Measurements from ENCODE around the gene ITGA4. TPM values are rescaled to one million over a fixed set of nuclear protein-coding genes. Genes with fewer than 3 reads are reported as not detected.

The ITGA4 gene
- total and polyA plus RNA-seq, 2 donors (not counting 3 experiments of a cell fraction or from before 2014, with no cell fraction given): 1.5 to 2.8 TPM

DNA sequence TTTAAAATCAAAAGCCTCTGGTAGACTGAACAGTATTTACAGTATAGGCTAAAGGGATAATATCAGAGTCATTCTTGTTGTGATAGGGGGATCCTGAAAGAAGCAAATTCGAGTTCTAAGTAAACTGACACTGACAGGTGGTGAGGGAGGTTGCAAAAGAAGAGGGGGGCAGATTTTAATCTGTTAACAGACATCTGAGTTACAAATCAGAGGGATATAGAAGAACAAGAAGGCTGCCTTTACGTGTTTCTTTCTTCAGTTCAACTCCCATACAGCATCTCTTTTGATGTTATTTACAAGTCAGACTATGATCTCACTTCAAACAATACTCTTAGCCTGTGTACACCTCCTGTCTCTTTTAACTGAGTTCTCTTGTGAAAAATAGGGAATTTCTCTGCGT lies 16.3 kb upstream of the ITGA4 start:
- dilution Hi-C loops (cut with MboI; ENCODE audit: extremely low pct_ligation_motif_present, low sequenced_read_pairs): no loop called here
- Histone ChIP-seq H3K4me1 (ENCODE audit: control insufficient read depth, extremely low read depth, insufficient read depth, low read length) (no peaks in the 10 kb centered on the region), H3K4me2 (ENCODE audit: insufficient read depth, low read length) (no peak overlapping the region), H3K36me3 (ENCODE audit: control insufficient read depth in 2 of 2, extremely low read depth in 1 of 2, insufficient read depth in 2 of 2, low read length in 2 of 2) (no peaks in the 10 kb centered on the region), H3K9ac (replicated peaks; ENCODE audit: extremely low read depth, insufficient read depth, low read length) (no peak overlapping the region), H2AFZ (ENCODE audit: low read depth, low read length) (no peak overlapping the region), H3K27ac (ENCODE audit: insufficient read depth, low read depth, low read length) (no peak overlapping the region), H3K9me3 (replicated peaks; ENCODE audit: control insufficient read depth, insufficient read depth, low read length) (no peaks in the 10 kb centered on the region), H4K20me1 (replicated peaks; ENCODE audit: control insufficient read depth, extremely low read depth, insufficient read depth, low read length) (no peaks in the 10 kb centered on the region), H3K79me2 (ENCODE audit: control insufficient read depth, insufficient read depth, low read length) (no peaks in the 10 kb centered on the region), H3K27me3 (ENCODE audit: control insufficient read depth in 2 of 2, insufficient read depth in 2 of 2, low read length in 2 of 2) (peaks cover 4 to 12% of the 10 kb centered on the region in 2 experiments), H3K4me3 (replicated peaks in 1 of 3; ENCODE audit: insufficient read depth in 1 of 3, low read depth in 1 of 3, low read length in 3 of 3) (no peak overlapping the region), H3K9me1 (replicated peaks; ENCODE audit: control insufficient read depth, extremely low read depth, insufficient read depth, low read length) (no peaks in the 10 kb centered on the region)
- intact Hi-C loops (cut with micrococcal nuclease): no loop called here
- CTCF ChIA-PET: interaction anchor here (1.3 kb wide), 1 partner anchor 274 kb away, joined by 3 read pairs; no protein-coding TSS in a partner anchor
- TF ChIP-seq POLR2AphosphoS5 (IDR thresholded peaks at IDR 0.05; ENCODE audit: insufficient read depth, low read depth, low read length) (no peak), FOS (IDR thresholded peaks at IDR 0.05; ENCODE audit: borderline replicate concordance, insufficient read depth, low read length) (no peak), POLR2A (IDR thresholded peaks at IDR 0.05; ENCODE audit: low read depth, low read length) (no peak), JUN (IDR thresholded peaks at IDR 0.05; ENCODE audit: borderline replicate concordance, insufficient read depth, insufficient read length, low read depth) (no peak)
- TF ChIP-seq, protein P1, sequence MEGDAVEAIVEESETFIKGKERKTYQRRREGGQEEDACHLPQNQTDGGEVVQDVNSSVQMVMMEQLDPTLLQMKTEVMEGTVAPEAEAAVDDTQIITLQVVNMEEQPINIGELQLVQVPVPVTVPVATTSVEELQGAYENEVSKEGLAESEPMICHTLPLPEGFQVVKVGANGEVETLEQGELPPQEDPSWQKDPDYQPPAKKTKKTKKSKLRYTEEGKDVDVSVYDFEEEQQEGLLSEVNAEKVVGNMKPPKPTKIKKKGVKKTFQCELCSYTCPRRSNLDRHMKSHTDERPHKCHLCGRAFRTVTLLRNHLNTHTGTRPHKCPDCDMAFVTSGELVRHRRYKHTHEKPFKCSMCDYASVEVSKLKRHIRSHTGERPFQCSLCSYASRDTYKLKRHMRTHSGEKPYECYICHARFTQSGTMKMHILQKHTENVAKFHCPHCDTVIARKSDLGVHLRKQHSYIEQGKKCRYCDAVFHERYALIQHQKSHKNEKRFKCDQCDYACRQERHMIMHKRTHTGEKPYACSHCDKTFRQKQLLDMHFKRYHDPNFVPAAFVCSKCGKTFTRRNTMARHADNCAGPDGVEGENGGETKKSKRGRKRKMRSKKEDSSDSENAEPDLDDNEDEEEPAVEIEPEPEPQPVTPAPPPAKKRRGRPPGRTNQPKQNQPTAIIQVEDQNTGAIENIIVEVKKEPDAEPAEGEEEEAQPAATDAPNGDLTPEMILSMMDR (IDR thresholded peaks at IDR 0.05; ENCODE audit: extremely low read depth in 1 of 2, insufficient read depth in 1 of 2, low read depth in 1 of 2, low read length in 2 of 2): no peak
- TF ChIP-seq, protein P2, sequence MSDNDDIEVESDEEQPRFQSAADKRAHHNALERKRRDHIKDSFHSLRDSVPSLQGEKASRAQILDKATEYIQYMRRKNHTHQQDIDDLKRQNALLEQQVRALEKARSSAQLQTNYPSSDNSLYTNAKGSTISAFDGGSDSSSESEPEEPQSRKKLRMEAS (IDR thresholded peaks at IDR 0.05; ENCODE audit: insufficient read depth, insufficient read length): no peak
- DNase-seq (ENCODE audit: low read depth, low spot score): no peak
- POLR2A ChIA-PET: no interaction called here
- no peak for FAIRE-seq
- BruUV-seq (replicated peaks): no TSS peak

Measured in endothelial cell of umbilical vein (primary cell).